H1 (cell line): ENCODE data around the gene NOL8. TPM values are rescaled to one million over a fixed set of nuclear protein-coding genes. Genes with fewer than 3 reads are reported as not detected.

Experiments used
- CTCF ChIA-PET: fragments of 300-600 bp; sonication (Branson Sonifier 250); formaldehyde crosslinking; loops from one replicate; lab custom pipeline; 2021; ENCODE audit not compliant: partially characterized antibody; lab: Charles Lee
- POLR2A ChIA-PET: fragments of 300-600 bp; sonication (Branson Sonifier 250); formaldehyde crosslinking; loops from one replicate; lab custom pipeline; 2021; ENCODE audit warnings: inconsistent platforms; ENCODE audit not compliant: partially characterized antibody; lab: Charles Lee
- DNase-seq, 2 experiments: peaks; one replicate each; pipeline versions ENCODE4 v3.0.0 to v3.0.0-alpha.2; 2010 to 2022; ENCODE audit warnings: low spot score in 2 of 2, low read depth in 1 of 2, mixed read lengths in 1 of 2
- FAIRE-seq: peaks from 2 replicates; lab custom pipeline; 2011; peaks lifted over from hg19 to GRCh38; lab: Jason Lieb, UNC
- H2AFZ ChIP-seq: 2 replicates; pipeline ENCODE4 v1.8.1; 2012; ENCODE audit warnings: low read length, inconsistent platforms
- H2AK5ac ChIP-seq: 2 replicates; pipeline ENCODE4 v1.6.1; 2013; ENCODE audit warnings: low read depth, low read length
- H2BK120ac ChIP-seq: replicated peaks from 2 replicates; pipeline ENCODE3; 2013; ENCODE audit warnings: low read depth, low read length, inconsistent platforms
- H2BK12ac ChIP-seq: 2 replicates; pipeline ENCODE4 v1.6.1; 2013; ENCODE audit warnings: low read depth, low read length
- H2BK15ac ChIP-seq: 2 replicates; pipeline ENCODE4 v1.6.1; 2013; ENCODE audit warnings: low read length
- H2BK20ac ChIP-seq: 2 replicates; pipeline ENCODE4 v1.6.1; 2013; ENCODE audit warnings: low read length
- H2BK5ac ChIP-seq: 2 replicates; pipeline ENCODE4 v1.6.1; 2013; ENCODE audit warnings: low read depth, low read length
- H3K14ac ChIP-seq: 2 replicates; pipeline ENCODE4 v1.6.1; 2013; ENCODE audit warnings: inconsistent platforms; ENCODE audit not compliant: insufficient read length
- H3K18ac ChIP-seq: 2 replicates; pipeline ENCODE4 v1.6.1; 2013; ENCODE audit warnings: low read length; ENCODE audit errors: extremely low read depth
- H3K23ac ChIP-seq: 2 replicates; pipeline ENCODE4 v1.6.1; 2013; ENCODE audit warnings: inconsistent platforms; ENCODE audit not compliant: insufficient read length
- H3K23me2 ChIP-seq: 2 replicates; pipeline ENCODE4 v1.6.1; 2013; ENCODE audit warnings: low read depth, low read length
- H3K27ac ChIP-seq: 2 replicates; pipeline ENCODE4 v1.6.1; 2011; ENCODE audit warnings: low read depth, low read length, inconsistent platforms
- H3K27me3 ChIP-seq, 4 experiments: replicated peaks in 1 of 4; 1 replicate in 1 of 4; 2 replicates in 3 of 4; pipeline versions ENCODE4 v1.6.1 to v1.8.1; 2011 to 2013; ENCODE audit warnings: low read length in 3 of 4, mild to moderate bottlenecking in 3 of 4, inconsistent platforms in 2 of 4, mixed read lengths in 2 of 4, moderate library complexity in 1 of 4; ENCODE audit not compliant: control insufficient read depth in 3 of 4, insufficient read depth in 3 of 4; ENCODE audit errors: extremely low read depth in 1 of 4
- H3K36me3 ChIP-seq, 4 experiments: 2 replicates each; pipeline versions ENCODE4 v1.6.1 to v1.8.1; 2011 to 2013; ENCODE audit warnings: mild to moderate bottlenecking in 4 of 4, low read length in 3 of 4, moderate library complexity in 2 of 4, control low read depth in 1 of 4, inconsistent platforms in 1 of 4; ENCODE audit not compliant: insufficient read depth in 4 of 4, control insufficient read depth in 2 of 4
- H3K4ac ChIP-seq: replicated peaks from 2 replicates; pipeline ENCODE3; 2013; ENCODE audit warnings: low read length, low read depth, mixed read lengths, inconsistent platforms; ENCODE audit not compliant: insufficient read length
- H3K4me1 ChIP-seq, 4 experiments: replicated peaks in 1 of 4; 1 replicate in 1 of 4; 2 replicates in 3 of 4; pipeline versions ENCODE4 v1.6.1 to v1.8.1; 2011 to 2013; ENCODE audit warnings: low read length in 3 of 4, inconsistent platforms in 2 of 4, mixed read lengths in 1 of 4; ENCODE audit not compliant: insufficient read depth in 4 of 4, control insufficient read depth in 3 of 4
- H3K4me2 ChIP-seq, 2 experiments: 2 replicates each; pipeline versions ENCODE4 v1.6.1 to v1.8.1; 2011 to 2013; ENCODE audit warnings: low read depth in 2 of 2, low read length in 2 of 2, control low read depth in 1 of 2, inconsistent platforms in 1 of 2, mild to moderate bottlenecking in 1 of 2; ENCODE audit not compliant: insufficient read depth in 1 of 2
- H3K4me3 ChIP-seq, 4 experiments: fragments of 200-600, 300-600 bp in 1 of 4; sonication (generic), shearing (Covaris generic), sonication (Bioruptor Twin) in 1 of 4; 2 replicates each; pipeline versions ENCODE4 v1.5.1 to v1.8.1; 2011 to 2016; ENCODE audit warnings: low read length in 4 of 4, low read depth in 3 of 4, control low read depth in 2 of 4, inconsistent platforms in 2 of 4, mild to moderate bottlenecking in 2 of 4, mixed read lengths in 1 of 4, moderate library complexity in 1 of 4; ENCODE audit not compliant: insufficient read depth in 2 of 4; ENCODE audit errors: extremely low read depth in 1 of 4
- H3K56ac ChIP-seq: replicated peaks from 2 replicates; pipeline ENCODE3; 2013; ENCODE audit warnings: low read depth, mild to moderate bottlenecking, mixed read lengths, low read length, inconsistent platforms; ENCODE audit not compliant: insufficient read length
- H3K79me1 ChIP-seq: 2 replicates; pipeline ENCODE4 v1.6.1; 2013; ENCODE audit warnings: low read depth, low read length, control low read depth
- H3K79me2 ChIP-seq, 2 experiments: 2 replicates each; pipeline versions ENCODE4 v1.6.1 to v1.8.1; 2012 to 2013; ENCODE audit warnings: low read length in 2 of 2, mild to moderate bottlenecking in 2 of 2, inconsistent platforms in 1 of 2; ENCODE audit not compliant: insufficient read depth in 2 of 2, control insufficient read depth in 1 of 2
- H3K9ac ChIP-seq, 4 experiments: replicated peaks in 1 of 4; 1 replicate in 1 of 4; 2 replicates in 3 of 4; pipeline versions ENCODE4 v1.6.1 to v1.8.1; 2011 to 2013; ENCODE audit warnings: low read depth in 3 of 4, low read length in 3 of 4, control low read depth in 2 of 4, mild to moderate bottlenecking in 2 of 4, moderate library complexity in 2 of 4, inconsistent platforms in 1 of 4; ENCODE audit errors: extremely low read depth in 1 of 4
- H3K9me3 ChIP-seq, 2 experiments: 2 replicates each; pipeline versions ENCODE4 v1.6.1 to v1.8.1; 2012 to 2013; ENCODE audit warnings: mild to moderate bottlenecking in 2 of 2, moderate library complexity in 2 of 2, control low read depth in 1 of 2, inconsistent platforms in 1 of 2, low read depth in 1 of 2, low read length in 1 of 2, mixed read lengths in 1 of 2; ENCODE audit not compliant: insufficient read depth in 2 of 2
- H4K20me1 ChIP-seq, 2 experiments: replicated peaks in 1 of 2; 2 replicates each; pipeline versions ENCODE3 to v1.8.1; 2011 to 2013; ENCODE audit warnings: inconsistent platforms in 2 of 2, low read length in 2 of 2, mild to moderate bottlenecking in 1 of 2; ENCODE audit not compliant: insufficient read depth in 2 of 2, control insufficient read depth in 1 of 2
- H4K5ac ChIP-seq: 2 replicates; pipeline ENCODE4 v1.6.1; 2013; ENCODE audit warnings: low read length, low read depth, mixed read lengths, inconsistent platforms; ENCODE audit not compliant: insufficient read length
- H4K8ac ChIP-seq: 2 replicates; pipeline ENCODE4 v1.8.0; 2013; ENCODE audit warnings: mild to moderate bottlenecking, moderate library complexity, low read length, inconsistent platforms; ENCODE audit not compliant: insufficient read depth; ENCODE audit errors: extremely low read depth
- H4K91ac ChIP-seq: replicated peaks from 2 replicates; pipeline ENCODE3; 2013; ENCODE audit warnings: low read length, mixed read lengths, inconsistent platforms; ENCODE audit not compliant: insufficient read length
- BCL11A ChIP-seq, 2 experiments: IDR thresholded peaks; one replicate each; pipeline ENCODE4 v1.6.1; 2011; ENCODE audit warnings: low read depth in 2 of 2, low read length in 2 of 2, mild to moderate bottlenecking in 2 of 2
- CBX5 ChIP-seq: fragments of 300-800, 300-1000 bp; sonication (generic); IDR thresholded peaks from 2 replicates; pipeline ENCODE4 v1.7.1; 2016; ENCODE audit warnings: antibody characterized with exemption, low read length, low read depth
- CHD1 ChIP-seq: IDR thresholded peaks from 2 replicates; pipeline ENCODE4 v1.6.1; 2012; ENCODE audit warnings: low read depth, low read length, improper control_type of control experiment
- CREB1 ChIP-seq: IDR thresholded peaks from 2 replicates; pipeline ENCODE4 v1.6.1; 2012; ENCODE audit warnings: inconsistent platforms
- HDAC2 ChIP-seq, 2 experiments: fragments of 300-600 bp in 1 of 2; sonication (generic) in 1 of 2; IDR thresholded peaks; 2 replicates each; pipeline ENCODE4 v1.6.1; 2011 to 2012; ENCODE audit warnings: low read depth in 2 of 2, low read length in 2 of 2, mild to moderate bottlenecking in 2 of 2, moderate library complexity in 2 of 2, borderline replicate concordance in 1 of 2, inconsistent platforms in 1 of 2
- JUND ChIP-seq: IDR thresholded peaks from 2 replicates; pipeline ENCODE4 v1.6.1; 2011; ENCODE audit warnings: mild to moderate bottlenecking, improper control_type of control experiment, low read length
- KDM1A ChIP-seq: fragments of 200-600, 300-600 bp; sonication (generic); IDR thresholded peaks from 2 replicates; pipeline ENCODE4 v1.7.1; 2016; ENCODE audit warnings: mild to moderate bottlenecking, low read length, borderline replicate concordance
- POU5F1 ChIP-seq: IDR thresholded peaks from 2 replicates; pipeline ENCODE4 v1.6.1; 2011; ENCODE audit warnings: low read depth, mild to moderate bottlenecking, low read length, moderate library complexity
- RBBP5 ChIP-seq: IDR thresholded peaks from 2 replicates; pipeline ENCODE4 v1.7.1; 2012; ENCODE audit warnings: low read depth, mild to moderate bottlenecking, inconsistent platforms, low read length, moderate library complexity, borderline replicate concordance
- SP1 ChIP-seq: IDR thresholded peaks from 2 replicates; pipeline ENCODE4 v1.6.1; 2011; ENCODE audit warnings: low read depth, low read length
- SP2 ChIP-seq: IDR thresholded peaks from 2 replicates; pipeline ENCODE4 v1.6.1; 2012; ENCODE audit warnings: mild to moderate bottlenecking, low read length, inconsistent platforms
- SP4 ChIP-seq: IDR thresholded peaks from 2 replicates; pipeline ENCODE4 v1.6.1; 2012; ENCODE audit warnings: low read length, inconsistent platforms
- TAF1 ChIP-seq: IDR thresholded peaks from 2 replicates; pipeline ENCODE4 v1.6.1; 2011; ENCODE audit warnings: mild to moderate bottlenecking, low read depth, low read length
- YY1 ChIP-seq: IDR thresholded peaks from 2 replicates; pipeline ENCODE4 v1.6.1; 2011; ENCODE audit warnings: low read depth, mild to moderate bottlenecking, low read length
- ZNF274 ChIP-seq: IDR thresholded peaks from 2 replicates; pipeline ENCODE4 v1.7.0; 2012; ENCODE audit warnings: low read length, borderline replicate concordance; ENCODE audit errors: extremely low read depth
- WGBS, 2 experiments: shearing (Covaris generic) in 1 of 2; methylation state at CpG; one replicate each; pipeline versions ENCODE4 v1.1.6 to v1.1.7; 2013 to 2015; ENCODE audit warnings: low lambda C conversion rate in 2 of 2, mixed read lengths in 2 of 2, inconsistent platforms in 1 of 2, low coverage in 1 of 2, missing lambda C conversion rate in 1 of 2; ENCODE audit not compliant: insufficient replicate concordance in 2 of 2, insufficient coverage in 1 of 2, insufficient read length in 1 of 2; ENCODE audit errors: extremely low coverage in 1 of 2, missing lambda C conversion rate in 1 of 2; 5-methylcytosine and 5-hydroxymethylcytosine counted together
- polyA plus RNA-seq, 7 experiments: library from polyadenylated mRNA; depleted of rRNA in 3 of 7; stranded (reverse) in 5 of 7; unstranded in 2 of 7; fragments of >200 nt in 5 of 7; fragments of 200-250 nt in 2 of 7; gene quantifications; 1 replicate in 5 of 7; 2 replicates in 1 of 7; 4 replicates in 1 of 7; pipeline versions ENCODE4 v1.2.1 to v1.2.3, GENCODE V29; 2011 to 2013; ENCODE audit warnings: missing spikeins in 2 of 7, mixed read lengths in 2 of 7
- total RNA-seq: library from RNA; stranded (reverse); fragmentation: NEBNext Ultra II Directional; extraction: Animal tissue kit (Norgen Biotek cat#: 25700); gene quantifications from 2 replicates; pipeline ENCODE4 v1.2.1, GENCODE V29; 2021

The NOL8 gene
- total and polyA plus RNA-seq, 2 of the 8 experiments (the other 6 are each of a cell fraction or from before 2014, with no cell fraction given): 6.2 to 30.4 TPM

DNA sequence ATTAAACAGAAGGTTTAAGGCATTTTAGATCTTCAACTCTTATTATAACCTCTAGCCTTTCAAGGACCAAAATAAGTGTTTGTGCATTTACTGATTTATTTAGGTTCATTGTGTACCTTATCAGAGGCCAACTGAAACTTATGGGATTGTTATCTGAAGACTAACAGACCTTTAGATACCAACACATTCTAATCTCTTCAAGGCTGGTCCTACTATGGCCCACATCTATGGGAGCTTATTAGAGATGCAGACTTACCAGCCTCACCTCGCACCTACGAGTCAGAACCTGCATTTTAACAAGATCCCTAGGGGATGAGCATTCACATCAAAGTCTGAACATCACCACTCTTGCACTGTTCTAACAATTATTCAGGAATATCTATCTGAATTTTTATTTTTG is 33.6 kb downstream of the NOL8 start:
- TF ChIP-seq JUND (no peak), HDAC2 (IDR thresholded peaks at IDR 0.05; ENCODE audit: borderline replicate concordance in 1 of 2, low read depth in 2 of 2, low read length in 2 of 2) (no peak), CHD1 (no peak), ZNF274 (no peak), POU5F1 (no peak), SP4 (no peak), SP2 (no peak), CBX5 (no peak), TAF1 (no peak), RBBP5 (no peak), BCL11A (IDR thresholded peaks at IDR 0.05; ENCODE audit: low read depth in 2 of 2, low read length in 2 of 2) (no peak), KDM1A (no peak), YY1 (no peak), SP1 (no peak), CREB1 (no peak)
- H3K4me2 ChIP-seq: peak overlapping the region; percentile 95 to 97; a peak in 2 of 4 replicates
- H2BK12ac ChIP-seq: no peak overlapping the region
- H3K4ac ChIP-seq: no peak overlapping the region
- no peaks in the 10 kb centered on the region for H3K9me3 ChIP-seq
- no peak overlapping the region for H3K56ac ChIP-seq
- no peak overlapping the region for H4K8ac ChIP-seq
- H3K14ac ChIP-seq: no peak overlapping the region
- H2BK120ac ChIP-seq: no peak overlapping the region
- no peak overlapping the region for H4K91ac ChIP-seq
- H3K18ac ChIP-seq: no peak overlapping the region
- no peak overlapping the region for H3K9ac ChIP-seq
- H3K23me2 ChIP-seq: peaks cover 5% of the 10 kb centered on the region
- WGBS, 2 experiments: 91% methylated on average over 2 of the region's 2 CpGs; no CpG with 5 or more reads in 1 of the 2 experiments
- H3K79me2 ChIP-seq: peaks cover 21 to 68% of the 10 kb centered on the region in 2 experiments
- DNase-seq (no peak), FAIRE-seq (no peak)
- ChIA-PET CTCF (interaction anchor here (0.6 to 0.8 kb wide), 2 partner anchors 15 to 152 kb away, joined by 3 read pairs; no protein-coding TSS in a partner anchor), POLR2A (interaction anchor here (0.6 to 6.3 kb wide), 19 partner anchors 8 to 156 kb away, joined by 3 to 87 read pairs (median 5); partner anchors contain the start of genes CENPP and NOL8)
- peak overlapping the region in 2 of 4 experiments; percentile 25 to 91; a peak in 3 of 8 replicates for H3K4me3 ChIP-seq
- H4K20me1 ChIP-seq: peaks cover 0 to 2% of the 10 kb centered on the region in 2 experiments
- H3K79me1 ChIP-seq: peaks cover 6% of the 10 kb centered on the region
- H4K5ac ChIP-seq: no peak overlapping the region
- no peak overlapping the region for H2BK20ac ChIP-seq
- no peak overlapping the region for H3K23ac ChIP-seq
- H3K36me3 ChIP-seq: peaks cover 2 to 42% (median 15%) of the 10 kb centered on the region in 4 experiments; a peak in 6 of 8 replicates
- H3K4me1 ChIP-seq: peaks cover 0 to 3% (median 2%) of the 10 kb centered on the region in 4 experiments; a peak in 3 of 7 replicates
- no peaks in the 10 kb centered on the region for H3K27me3 ChIP-seq
- no peak overlapping the region for H2AFZ ChIP-seq
- no peak overlapping the region for H2BK15ac ChIP-seq
- H3K27ac ChIP-seq: no peak overlapping the region
- H2BK5ac ChIP-seq: no peak overlapping the region
- H2AK5ac ChIP-seq: no peak overlapping the region
